HFFc6 (cell line): ENCODE measurements around the gene GRPEL1. TPM values are rescaled to one million over a fixed set of nuclear protein-coding genes. Genes with fewer than 3 reads are reported as not detected.

Source experiments
- DNase-seq: peaks from one replicate; pipeline ENCODE4 v3.0.0-alpha.2; 2018
- H3K27ac Mint-ChIP-seq: 2 replicates; pipeline ENCODE4 v1.8.0; 2020; ENCODE audit warnings: mild to moderate bottlenecking, mixed read lengths
- H3K27me3 Mint-ChIP-seq: 2 replicates; pipeline ENCODE4 v1.8.0; 2021; ENCODE audit warnings: mild to moderate bottlenecking, moderate library complexity, mixed read lengths; ENCODE audit not compliant: insufficient read depth
- H3K36me3 Mint-ChIP-seq: 2 replicates; pipeline ENCODE4 v1.8.0; 2021; ENCODE audit warnings: low read depth, mixed read lengths
- H3K4me1 Mint-ChIP-seq: 2 replicates; pipeline ENCODE4 v1.8.0; 2020; ENCODE audit warnings: low read depth, mixed read lengths
- H3K4me3 Mint-ChIP-seq: 2 replicates; pipeline ENCODE4 v1.8.0; 2020; ENCODE audit warnings: mild to moderate bottlenecking, moderate library complexity, mixed read lengths
- H3K9me3 Mint-ChIP-seq: 2 replicates; pipeline ENCODE4 v1.8.0; 2020; ENCODE audit warnings: mild to moderate bottlenecking, mixed read lengths
- total RNA-seq, 6 experiments: library from RNA; stranded (reverse); fragmentation: NEBNext Ultra II Directional; extraction: Animal tissue kit (Norgen Biotek cat#: 25700); gene quantifications; 2 replicates in 1 of 6; 3 replicates in 5 of 6; pipeline ENCODE4 v1.2.3, GENCODE V29; 2021
- TF ChIP-seq, protein P1 (sequence below): fragments of 200-600 bp; sonication (generic); IDR thresholded peaks from 2 replicates; pipeline ENCODE4 v1.5.0; 2021; ENCODE audit warnings: antibody characterized with exemption, mild to moderate bottlenecking

GRPEL1 gene
- total RNA-seq, 6 experiments from 2014 or later = 43.1 to 62.1 (median 45.3) TPM

DNA sequence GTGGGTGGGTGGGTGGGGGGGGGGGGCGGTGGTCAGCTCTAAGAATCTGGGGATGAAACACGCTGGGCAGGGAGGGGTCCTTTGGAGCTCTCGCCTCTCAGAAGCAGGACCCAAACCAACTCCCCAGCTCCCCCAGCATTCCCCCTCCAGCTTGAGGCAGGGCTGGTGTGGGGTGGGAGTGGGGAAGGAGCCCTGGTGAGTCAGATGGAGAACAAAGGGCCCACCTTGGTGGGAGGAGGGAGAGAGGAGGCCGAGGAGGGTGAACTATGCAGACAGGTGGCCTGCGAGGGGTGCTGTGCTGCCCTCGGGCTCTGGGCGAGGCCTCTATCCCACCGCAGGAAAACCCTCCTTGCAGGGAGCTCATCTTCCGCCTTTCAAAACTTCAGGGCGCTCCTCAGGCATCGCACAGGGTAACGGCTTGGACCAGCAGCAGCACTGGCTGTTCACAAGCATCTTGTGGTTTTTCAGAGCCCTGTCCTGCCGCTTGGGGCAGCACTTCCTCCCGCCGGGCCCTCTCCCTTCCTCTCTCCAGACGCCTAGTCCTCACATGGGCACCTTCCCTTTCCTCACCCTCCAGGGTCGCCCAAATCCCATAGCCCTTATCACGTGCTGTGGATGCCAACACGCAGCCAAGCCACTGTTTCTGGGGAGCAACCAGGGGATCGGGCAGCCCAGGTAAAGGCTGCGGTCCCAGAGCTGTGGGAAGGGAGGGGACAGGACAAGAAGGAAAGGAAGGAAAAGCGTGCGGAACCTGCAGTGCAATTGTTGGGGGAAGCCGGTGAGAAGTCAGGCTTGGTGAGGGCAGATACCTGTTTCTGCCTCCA lies 34.0 kb upstream of the GRPEL1 start:
- Mint-ChIP-seq H3K4me1 (peaks cover 16% of the 10 kb centered on the region), H3K27ac (no peak overlapping the region), H3K9me3 (no peaks in the 10 kb centered on the region), H3K4me3 (peak overlapping the region; percentile 96), H3K36me3 (no peaks in the 10 kb centered on the region), H3K27me3 (peaks cover 35% of the 10 kb centered on the region)
- TF ChIP-seq, protein P1, sequence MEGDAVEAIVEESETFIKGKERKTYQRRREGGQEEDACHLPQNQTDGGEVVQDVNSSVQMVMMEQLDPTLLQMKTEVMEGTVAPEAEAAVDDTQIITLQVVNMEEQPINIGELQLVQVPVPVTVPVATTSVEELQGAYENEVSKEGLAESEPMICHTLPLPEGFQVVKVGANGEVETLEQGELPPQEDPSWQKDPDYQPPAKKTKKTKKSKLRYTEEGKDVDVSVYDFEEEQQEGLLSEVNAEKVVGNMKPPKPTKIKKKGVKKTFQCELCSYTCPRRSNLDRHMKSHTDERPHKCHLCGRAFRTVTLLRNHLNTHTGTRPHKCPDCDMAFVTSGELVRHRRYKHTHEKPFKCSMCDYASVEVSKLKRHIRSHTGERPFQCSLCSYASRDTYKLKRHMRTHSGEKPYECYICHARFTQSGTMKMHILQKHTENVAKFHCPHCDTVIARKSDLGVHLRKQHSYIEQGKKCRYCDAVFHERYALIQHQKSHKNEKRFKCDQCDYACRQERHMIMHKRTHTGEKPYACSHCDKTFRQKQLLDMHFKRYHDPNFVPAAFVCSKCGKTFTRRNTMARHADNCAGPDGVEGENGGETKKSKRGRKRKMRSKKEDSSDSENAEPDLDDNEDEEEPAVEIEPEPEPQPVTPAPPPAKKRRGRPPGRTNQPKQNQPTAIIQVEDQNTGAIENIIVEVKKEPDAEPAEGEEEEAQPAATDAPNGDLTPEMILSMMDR = peak; percentile 74
- peak; percentile 20 for DNase-seq

DNA sequence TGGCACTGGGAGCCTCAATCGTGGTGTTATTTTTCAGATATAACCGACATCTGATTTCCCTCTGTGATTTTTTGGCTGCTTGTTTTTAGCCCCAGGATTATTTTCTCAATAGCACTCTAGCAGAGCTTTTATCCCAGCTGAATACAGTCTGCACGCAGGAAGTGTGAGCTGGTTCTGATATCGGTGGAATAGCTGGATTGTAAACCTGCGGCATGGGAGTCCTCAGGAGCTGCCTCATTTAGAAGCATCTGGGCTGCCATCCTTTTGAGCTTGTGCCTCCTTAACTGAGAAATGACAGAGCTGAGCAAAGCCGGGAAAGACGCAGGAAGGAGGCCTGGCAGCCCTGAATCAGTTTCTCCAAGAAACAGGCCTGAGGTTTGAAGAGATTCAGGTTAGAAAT lies 28.4 kb upstream of the GRPEL1 start:
- Mint-ChIP-seq H3K36me3 (peaks cover 4% of the 10 kb centered on the region; the same call in 1 of the 2 replicates), H3K27me3 (peaks cover 61% of the 10 kb centered on the region), H3K27ac (no peak overlapping the region)

GRCh38 chr4:7095611-7096155 lies 27.8 kb upstream of the GRPEL1 start:
- Mint-ChIP-seq H3K36me3 (peaks cover 4% of the 10 kb centered on the region; the same call in 1 of the 2 replicates), H3K4me3 (no peak overlapping the region), H3K27me3 (peaks cover 63% of the 10 kb centered on the region), H3K27ac (no peak overlapping the region), H3K9me3 (peaks cover 9% of the 10 kb centered on the region), H3K4me1 (no peaks in the 10 kb centered on the region)
- TF ChIP-seq, protein P1 = no peak
- DNase-seq = no peak

More for the DNA sequence above, 28.4 kb upstream of the GRPEL1 start:
- Mint-ChIP-seq H3K4me1 (no peaks in the 10 kb centered on the region), H3K9me3 (peaks cover 9% of the 10 kb centered on the region), H3K4me3 (no peak overlapping the region)
- no peak for DNase-seq
- TF ChIP-seq, protein P1 = no peak

DNA sequence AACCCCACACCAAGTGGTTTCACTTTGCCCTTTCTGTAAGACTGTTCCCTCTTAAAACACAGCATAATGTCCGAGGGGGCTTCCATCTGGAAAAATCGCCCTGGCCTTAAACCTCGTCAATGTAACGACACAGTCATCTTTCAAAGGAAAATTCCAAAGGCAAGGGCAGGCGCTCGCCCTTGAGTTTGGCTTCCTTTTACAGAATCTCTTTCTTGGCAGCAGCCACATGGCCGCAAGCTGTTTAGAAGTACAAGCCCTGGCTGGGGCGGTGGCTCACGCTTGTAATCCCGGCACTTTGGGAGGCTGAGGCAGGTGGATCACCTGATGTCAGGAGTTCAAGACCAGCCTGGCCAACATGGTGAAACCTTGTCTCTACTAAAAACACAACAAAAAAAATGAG lies 27.1 kb upstream of the GRPEL1 start:
- Mint-ChIP-seq H3K4me3 (peak overlapping the region; percentile 30; the same call in 1 of the 2 replicates), H3K27ac (no peak overlapping the region), H3K9me3 (peaks cover 9% of the 10 kb centered on the region), H3K36me3 (peaks cover 4% of the 10 kb centered on the region; the same call in 1 of the 2 replicates), H3K4me1 (no peaks in the 10 kb centered on the region), H3K27me3 (peaks cover 65% of the 10 kb centered on the region)
- TF ChIP-seq, protein P1 = no peak
- DNase-seq = no peak

DNA sequence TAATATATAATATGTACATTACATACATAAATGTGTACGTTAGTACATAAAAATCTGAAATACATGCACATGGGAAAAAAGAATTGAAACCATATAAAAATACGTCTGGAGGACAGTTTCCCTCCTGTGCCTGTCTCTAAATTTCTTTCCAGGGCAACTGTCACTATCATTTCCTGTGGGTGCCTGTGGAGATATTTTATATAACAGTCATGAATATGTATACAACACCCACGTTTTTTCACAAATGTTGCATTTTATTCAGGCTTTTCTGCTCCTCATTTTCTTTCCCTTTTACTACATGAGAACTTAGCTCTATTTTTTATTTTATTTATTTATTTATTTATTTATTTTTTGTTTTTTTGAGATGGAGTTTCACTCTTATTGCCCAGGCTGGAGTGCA lies 24.2 kb upstream of the GRPEL1 start:
- TF ChIP-seq, protein P1 = no peak
- H3K4me1 Mint-ChIP-seq = no peaks in the 10 kb centered on the region
- H3K4me3 Mint-ChIP-seq = no peak overlapping the region
- H3K9me3 Mint-ChIP-seq = peaks cover 9% of the 10 kb centered on the region
- peaks cover 64% of the 10 kb centered on the region for H3K27me3 Mint-ChIP-seq
- peaks cover 4% of the 10 kb centered on the region; the same call in 1 of the 2 replicates for H3K36me3 Mint-ChIP-seq
- no peak for DNase-seq
- no peak overlapping the region for H3K27ac Mint-ChIP-seq
